HL-60 (cell line): ENCODE results near the gene PRSS58.
A peak's percentile ranks its signal among the peaks of the same experiment; 100 is the strongest.

Source experiments
- DNase-seq, 2 experiments: peaks; one replicate each; pipeline ENCODE4 v3.0.0-alpha.2; 2010 to 2020; ENCODE audit warnings: low read depth in 1 of 2, low spot score in 1 of 2
- H3K27ac ChIP-seq: fragments of 250-450 bp; sonication (Bioruptor Pico); replicated peaks from 2 replicates; pipeline ENCODE4 v1.5.1; 2020; ENCODE audit warnings: mild to moderate bottlenecking, moderate library complexity
- H3K27me3 ChIP-seq: fragments of 250-450 bp; sonication (Bioruptor Pico); 2 replicates; pipeline ENCODE4 v1.5.1; 2021; ENCODE audit warnings: mild to moderate bottlenecking, moderate library complexity; ENCODE audit not compliant: insufficient read depth, poor library complexity, severe bottlenecking
- H3K4me3 ChIP-seq: replicated peaks from 2 replicates; pipeline ENCODE4 v1.5.1; 2011; ENCODE audit warnings: mild to moderate bottlenecking, control low read depth, low read length; ENCODE audit not compliant: insufficient read depth
- CTCF ChIP-seq: IDR thresholded peaks from one replicate; pipeline ENCODE4 v1.5.1; 2011; ENCODE audit warnings: low read length, control low read depth, inconsistent platforms; ENCODE audit not compliant: insufficient read depth
- GABPA ChIP-seq: IDR thresholded peaks from 2 replicates; pipeline ENCODE4 v1.6.1; 2012; ENCODE audit warnings: low read depth
- POLR2AphosphoS5 ChIP-seq: IDR thresholded peaks from 2 replicates; pipeline ENCODE4 v1.6.1; 2012; ENCODE audit warnings: low read depth
- REST ChIP-seq: IDR thresholded peaks from 2 replicates; pipeline ENCODE4 v1.6.1; 2012; ENCODE audit warnings: low read depth; ENCODE audit not compliant: insufficient replicate concordance
- SPI1 ChIP-seq: IDR thresholded peaks from 2 replicates; pipeline ENCODE4 v1.6.1; 2012; ENCODE audit warnings: low read depth, mild to moderate bottlenecking, borderline replicate concordance
- long read RNA-seq: library from polyadenylated mRNA; unstranded; transcript quantifications from one replicate; pipeline ENCODE4 v2.0.0, GENCODE V29; 2020

The PRSS58 gene, protein sequence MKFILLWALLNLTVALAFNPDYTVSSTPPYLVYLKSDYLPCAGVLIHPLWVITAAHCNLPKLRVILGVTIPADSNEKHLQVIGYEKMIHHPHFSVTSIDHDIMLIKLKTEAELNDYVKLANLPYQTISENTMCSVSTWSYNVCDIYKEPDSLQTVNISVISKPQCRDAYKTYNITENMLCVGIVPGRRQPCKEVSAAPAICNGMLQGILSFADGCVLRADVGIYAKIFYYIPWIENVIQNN
- long read RNA-seq: 0 reads

DNA sequence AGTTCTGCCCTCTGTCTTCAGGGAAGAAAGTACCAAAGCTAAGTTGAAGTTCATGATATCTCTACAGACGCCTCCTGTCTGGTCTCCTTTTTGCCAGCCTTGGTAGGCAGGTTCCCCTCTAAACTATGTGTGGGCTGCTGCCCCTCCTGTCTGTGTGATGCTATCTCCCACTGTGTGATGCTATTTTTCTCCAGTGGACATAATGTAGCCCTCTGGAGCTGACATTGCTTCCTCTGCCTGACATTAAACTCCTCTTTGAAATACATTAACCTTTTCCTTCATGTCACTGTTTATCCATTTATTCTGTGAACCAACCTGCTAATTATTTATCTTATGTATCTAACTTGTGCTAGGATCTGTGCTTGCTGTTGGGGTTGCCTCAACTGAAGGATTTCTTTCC, at the start of gene PRSS58:
PRSS58 (minus strand) TSS at position 101 of the 400 bp plus-strand sequence. CDS start 351 bp downstream, outside the sequence.
- Histone ChIP-seq H3K4me3 (no peak within 1 kb of the TSS), H3K27me3 (peaks cover 6% of the 10 kb centered on the region), H3K27ac (no peak within 1 kb of the TSS)
- no peak for TF ChIP-seq CTCF
- no peak for TF ChIP-seq REST
- TF ChIP-seq GABPA: no peak
- TF ChIP-seq POLR2AphosphoS5: no peak
- no peak for TF ChIP-seq SPI1
- DNase-seq: no peak

DNA sequence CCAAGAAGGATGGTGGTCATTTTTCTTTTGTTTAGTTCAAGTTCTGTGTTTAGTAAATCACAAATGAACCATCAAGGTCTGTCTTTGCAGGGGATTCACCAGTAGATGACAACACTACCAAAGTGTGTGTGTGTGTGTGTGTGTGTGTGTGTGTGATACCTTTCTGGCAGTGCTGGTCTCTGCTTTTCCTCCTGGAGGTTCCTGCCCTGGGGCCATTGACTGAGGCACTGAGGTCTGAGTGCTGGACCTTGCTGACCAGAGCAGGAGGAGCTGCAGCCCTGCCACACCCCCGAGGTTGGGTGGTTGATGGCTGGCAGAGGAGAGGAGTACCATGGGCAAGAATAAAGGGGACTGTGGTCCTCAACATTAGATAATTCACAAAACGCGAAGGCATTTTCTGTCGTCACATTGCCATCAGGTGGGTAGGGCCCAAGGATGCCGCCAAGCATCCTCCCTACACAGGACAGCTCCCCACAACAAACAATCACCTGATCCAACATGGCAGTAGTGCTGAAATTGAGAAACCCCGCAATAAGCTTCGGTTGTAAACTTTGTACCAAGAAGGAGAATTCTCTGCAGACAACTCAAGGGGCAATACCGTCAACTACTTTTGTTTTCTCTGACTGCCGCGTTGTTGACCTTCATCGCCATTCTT, 49.5 kb upstream of the PRSS58 start:
- Histone ChIP-seq H3K27ac (no peak overlapping the region), H3K4me3 (no peak overlapping the region), H3K27me3 (no peaks in the 10 kb centered on the region)
- no peak for DNase-seq
- TF ChIP-seq REST (no peak), GABPA (no peak), SPI1 (no peak), POLR2AphosphoS5 (no peak), CTCF (no peak)

DNA sequence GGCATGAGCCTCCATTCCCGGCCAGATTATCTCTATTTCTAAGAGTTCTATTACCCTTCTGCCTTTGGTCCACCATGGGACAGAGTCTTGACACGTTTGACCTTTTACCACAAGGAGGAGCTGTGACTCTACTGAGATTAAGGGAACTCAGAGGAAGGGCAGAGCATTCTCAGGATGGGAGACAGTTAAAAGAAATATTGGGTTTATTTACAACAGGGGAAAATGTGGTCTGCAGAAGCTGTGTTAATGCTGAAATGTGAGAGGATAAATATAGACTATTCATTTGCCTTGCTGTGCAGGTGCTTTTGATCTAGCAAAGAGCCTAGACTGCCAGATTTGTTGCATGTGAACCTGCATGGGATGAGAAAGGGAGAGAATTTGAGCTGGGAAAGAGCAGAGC, 45.8 kb upstream of the PRSS58 start:
- TF ChIP-seq CTCF: peak; percentile 32
- no peak for TF ChIP-seq SPI1

More for the DNA sequence above, 45.8 kb upstream of the PRSS58 start:
- no peak overlapping the region for H3K27ac ChIP-seq
- DNase-seq: peak in 1 of 2 experiments; percentile 31
- no peak overlapping the region for H3K4me3 ChIP-seq
- no peaks in the 10 kb centered on the region for H3K27me3 ChIP-seq
